HG02678 (cell line): ENCODE results near the gene CAV1.

Experiments used
- ATAC-seq: cut with Tn5 transposase; IDR thresholded peaks from one replicate; pipeline ENCODE4 v1.9.1; 2021; ENCODE audit warnings: mild to moderate bottlenecking, moderate library complexity; ENCODE audit not compliant: unreplicated experiment

The CAV1 gene

GRCh38 chr7:116553168-116553964, 28.5 kb downstream of the CAV1 start:
- ATAC-seq: no peak

- ATAC-seq: no peak
Measured at GRCh38 chr7:116554436-116554835, 29.6 kb downstream of the CAV1 start.

GRCh38 chr7:116554911-116555310, 30.1 kb downstream of the CAV1 start:
- no peak for ATAC-seq

GRCh38 chr7:116557066-116557585, 32.3 kb downstream of the CAV1 start:
- no peak for ATAC-seq

GRCh38 chr7:116557901-116558300, 33.1 kb downstream of the CAV1 start:
- ATAC-seq: no peak

- ATAC-seq: no peak
Measured at GRCh38 chr7:116560021-116560970, 35.5 kb downstream of the CAV1 start.

- ATAC-seq: no peak
Measured at GRCh38 chr7:116561697-116562483, 37.1 kb downstream of the CAV1 start.

GRCh38 chr7:116562529-116563121, 37.8 kb downstream of the CAV1 start:
- ATAC-seq: no peak

- no peak for ATAC-seq
Measured at GRCh38 chr7:116565981-116566380, 41.1 kb downstream of the CAV1 start.

GRCh38 chr7:116566666-116567065, 41.8 kb downstream of the CAV1 start:
- no peak for ATAC-seq

GRCh38 chr7:116569737-116570136, 44.9 kb downstream of the CAV1 start:
- ATAC-seq: no peak

GRCh38 chr7:116570306-116570705, 45.5 kb downstream of the CAV1 start:
- ATAC-seq: no peak

GRCh38 chr7:116571037-116571436, 46.2 kb downstream of the CAV1 start:
- ATAC-seq: no peak

GRCh38 chr7:116571552-116571951, 46.7 kb downstream of the CAV1 start:
- ATAC-seq: no peak

- ATAC-seq: peak; percentile 26
Measured at GRCh38 chr7:116572036-116572435, 47.2 kb downstream of the CAV1 start.

GRCh38 chr7:116573541-116573940, 48.7 kb downstream of the CAV1 start:
- no peak for ATAC-seq

- no peak for ATAC-seq
Measured at GRCh38 chr7:116574025-116574822, 49.4 kb downstream of the CAV1 start.

- peak; percentile 27 for ATAC-seq
Measured at GRCh38 chr7:116575853-116576252, 51.0 kb downstream of the CAV1 start.
